Left hindlimb (tissue), 1 donor: ENCODE measurements around the gene PARN.
"Not testable (repeated sequence)": the region's sequence is repeated elsewhere in the genome, so short reads cannot be mapped to it uniquely, and the experiment has no call there.

Experiments used
- DNase-seq: peaks from one replicate; pipeline ENCODE4 v3.0.0-alpha.2; 2018

PARN gene

GRCh38 chr16:14566599-14566998, 63.5 kb downstream of the PARN start:
- no peak for DNase-seq

DNA sequence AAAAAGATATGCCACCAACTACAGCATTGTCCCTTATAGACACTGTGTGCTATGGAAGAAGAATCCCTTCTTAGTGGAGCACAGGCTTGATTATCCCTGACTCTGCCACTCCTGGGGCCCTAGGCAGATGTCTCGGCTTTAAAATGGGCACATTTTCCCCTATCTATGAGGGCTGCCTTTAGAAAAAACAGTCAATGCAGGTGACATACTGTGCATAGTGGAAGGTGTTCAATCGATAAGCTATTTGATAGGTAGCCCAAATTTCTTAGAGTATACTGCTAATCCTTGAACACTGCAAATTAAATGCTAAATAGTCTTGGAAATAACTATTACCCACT, 64.4 kb downstream of the PARN start:
- DNase-seq: no peak

DNA sequence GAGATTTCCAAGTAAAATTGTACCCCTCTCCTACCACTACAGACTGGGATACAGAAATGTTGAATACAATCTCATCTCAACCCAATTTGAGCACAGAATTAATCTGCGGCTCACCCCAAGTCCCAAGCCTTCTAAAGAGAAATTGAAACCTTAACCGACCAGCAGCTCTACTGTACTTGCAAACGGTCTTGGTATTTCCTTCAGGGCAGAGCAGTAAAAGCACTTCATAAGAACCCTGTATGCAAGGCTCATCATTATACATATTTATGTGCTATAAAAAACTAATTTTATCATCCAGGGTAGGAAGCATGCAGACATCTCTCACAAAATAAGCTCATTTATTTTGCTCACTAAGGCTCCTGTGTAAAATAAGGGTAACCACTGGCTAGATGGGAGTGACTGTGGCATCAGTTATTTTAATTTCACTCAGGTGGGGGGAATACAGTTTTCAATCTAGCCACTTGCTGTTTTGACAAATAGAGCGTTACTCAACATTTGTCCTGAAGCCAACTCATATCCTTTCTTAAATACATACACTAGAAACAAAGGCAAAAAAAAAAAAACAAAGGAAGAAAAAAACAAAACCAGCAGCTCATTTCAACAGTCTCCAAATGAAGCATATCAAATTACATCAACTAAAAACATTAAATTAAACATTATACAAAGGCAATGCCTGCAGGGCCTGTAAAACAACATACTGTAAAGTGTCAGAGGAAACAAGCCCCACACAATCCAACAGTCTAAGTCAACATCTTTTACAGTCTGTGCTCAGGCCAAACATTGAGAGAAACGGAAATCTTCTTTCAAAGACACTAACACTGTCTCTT, 65.0 kb downstream of the PARN start:
- no peak for DNase-seq

- no peak for DNase-seq
These were observed 65.7 kb downstream of the PARN start for GRCh38 chr16:14564323-14564722.

- DNase-seq: no peak
These were observed 67.2 kb downstream of the PARN start for GRCh38 chr16:14562691-14563491.

- DNase-seq: no peak
These were observed 69.5 kb downstream of the PARN start for GRCh38 chr16:14560523-14560922.

- no peak for DNase-seq
These were observed 70.2 kb downstream of the PARN start for GRCh38 chr16:14559809-14560241.

DNA sequence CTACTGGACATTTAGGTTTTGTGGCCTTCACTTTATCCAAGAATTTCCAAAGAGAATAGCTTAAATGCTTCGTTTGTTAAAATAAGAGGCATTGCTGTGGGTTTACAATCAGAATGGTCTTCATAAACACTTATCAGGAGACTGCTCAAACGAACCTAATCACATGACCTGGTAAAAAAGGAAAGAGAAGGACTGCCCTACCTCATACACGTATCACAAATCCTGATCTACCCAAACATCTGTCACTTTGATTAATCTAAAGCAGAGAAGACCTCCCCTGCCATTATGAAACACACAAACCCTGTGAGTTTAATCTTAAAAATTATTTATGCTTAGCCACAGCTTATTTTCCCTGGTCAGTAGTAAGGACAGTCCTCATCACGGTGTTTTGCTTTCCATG, 76.6 kb downstream of the PARN start:
- DNase-seq: no peak

GRCh38 chr16:14549789-14550153, 80.3 kb downstream of the PARN start:
- no peak for DNase-seq

GRCh38 chr16:14548933-14549788, 80.9 kb downstream of the PARN start:
- no peak for DNase-seq

DNA sequence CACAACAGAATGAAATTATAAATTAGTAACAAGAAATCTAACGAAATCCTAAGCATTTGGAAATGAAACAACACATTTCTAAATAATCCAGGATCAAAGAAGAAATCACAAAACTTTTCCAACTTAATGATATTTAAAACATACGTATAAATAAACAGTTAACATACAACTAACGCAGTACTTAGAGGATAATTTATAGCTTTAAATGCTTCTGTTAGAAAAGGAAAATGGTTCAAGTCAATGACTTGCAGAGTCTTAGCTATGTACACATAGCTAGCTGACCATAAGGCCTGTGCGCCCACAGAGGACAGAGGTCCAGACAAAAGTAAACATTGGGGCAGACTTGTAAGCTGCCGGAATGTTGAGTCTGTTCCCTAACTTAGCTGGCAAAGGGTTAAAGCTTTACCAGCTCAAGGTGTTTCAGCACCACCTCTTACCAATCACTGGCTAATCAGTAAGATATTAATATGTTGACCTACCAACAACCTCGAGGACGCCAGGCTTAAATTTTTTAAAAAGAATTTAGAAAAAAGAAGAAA, 84.6 kb downstream of the PARN start:
- DNase-seq: no peak

DNA sequence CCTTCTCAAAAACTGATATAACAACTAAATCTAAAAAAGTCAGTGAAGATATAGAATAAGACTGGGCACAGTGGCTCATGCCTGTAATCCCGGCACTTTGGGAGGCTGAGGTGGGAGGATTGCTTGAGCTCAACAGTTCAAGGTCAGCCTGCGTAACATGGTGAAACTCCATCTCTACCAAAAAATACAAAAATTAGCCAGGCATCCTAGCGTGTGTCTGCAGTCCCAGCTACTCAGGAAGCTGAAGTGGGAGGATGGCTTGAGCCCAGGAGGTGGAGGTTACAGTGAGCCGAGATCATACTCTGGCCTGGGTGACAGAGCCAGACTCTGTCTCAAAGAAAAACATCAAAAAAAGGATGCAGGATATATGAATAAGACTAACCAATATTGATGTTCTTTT, 85.2 kb downstream of the PARN start:
- DNase-seq: not testable (repeated sequence)

DNA sequence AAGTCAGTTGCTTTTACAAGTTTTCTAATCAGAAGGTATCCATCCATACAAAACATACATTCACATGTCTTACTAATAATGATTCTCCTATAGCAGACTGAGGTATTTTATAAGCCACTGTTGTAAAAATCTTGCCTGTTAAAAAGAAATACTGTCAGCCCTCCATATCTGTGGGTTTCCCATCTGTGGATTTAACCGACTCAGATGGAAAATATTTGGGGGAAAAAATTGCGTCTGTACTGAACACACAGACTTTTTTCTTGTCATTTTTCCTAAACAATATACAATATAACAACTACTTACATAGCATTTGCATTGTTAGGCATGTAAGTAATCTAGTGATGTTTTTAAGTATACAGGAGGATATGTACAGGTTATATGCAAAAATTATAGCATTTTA, 90.4 kb downstream of the PARN start:
- no peak for DNase-seq

DNA sequence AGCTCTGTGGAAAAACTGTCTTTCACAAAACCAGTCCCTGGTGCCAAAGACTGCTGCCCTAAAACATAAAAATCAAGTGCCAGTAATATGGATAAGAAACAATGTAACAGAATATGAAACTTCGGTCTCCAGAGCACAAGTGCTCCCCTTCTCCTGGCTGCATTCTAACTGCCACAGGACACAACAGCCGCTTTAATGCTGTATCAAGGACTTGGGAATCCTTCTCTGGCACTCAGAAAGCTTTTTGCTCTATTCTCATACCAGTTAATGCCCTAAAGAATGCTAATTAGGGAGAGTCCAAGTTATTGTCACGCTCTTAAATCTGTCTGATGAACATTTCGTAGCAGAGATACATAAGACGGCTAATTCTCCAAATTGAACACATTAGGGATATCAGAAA, 90.9 kb downstream of the PARN start:
- no peak for DNase-seq

- no peak for DNase-seq
These were observed 91.5 kb downstream of the PARN start for GRCh38 chr16:14538604-14539003.

DNA sequence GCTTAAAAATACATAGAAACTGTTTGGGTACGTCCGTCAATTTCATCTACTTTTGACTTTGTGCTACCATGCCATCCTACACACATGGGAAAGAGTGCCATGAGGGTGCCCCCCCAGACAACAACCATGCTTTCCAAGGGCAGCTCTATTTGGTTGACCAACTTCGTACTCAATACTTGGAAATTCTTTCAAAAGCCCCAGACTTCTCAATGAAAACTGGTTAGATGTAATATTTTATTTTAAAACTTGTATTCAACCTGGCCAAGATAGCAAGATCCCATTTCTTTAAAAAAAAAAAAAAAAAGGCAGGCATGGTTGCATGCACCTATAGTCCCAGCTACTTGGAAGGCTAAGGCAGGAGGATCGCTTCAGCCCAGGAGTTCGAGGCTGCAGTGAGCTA, 98.4 kb downstream of the PARN start:
- DNase-seq: no peak

DNA sequence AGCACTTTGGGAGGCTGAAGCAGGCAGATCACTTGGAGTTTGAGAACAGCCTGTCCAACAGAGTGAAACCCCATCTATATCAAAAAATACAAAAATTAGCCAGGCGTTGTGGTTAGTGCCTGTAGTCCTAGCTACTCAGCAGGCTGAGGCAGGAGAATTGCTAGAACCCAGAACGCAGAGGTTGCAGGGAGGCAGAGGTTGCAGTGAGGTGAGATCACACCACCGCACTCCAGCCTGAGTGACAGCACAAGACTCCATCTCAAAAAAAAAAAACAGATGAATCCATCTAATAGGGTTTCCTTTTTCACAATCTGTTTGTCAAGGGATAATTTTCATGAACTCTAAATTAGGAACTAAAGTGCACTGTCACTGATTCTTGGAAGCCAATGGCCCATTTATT, 99.0 kb downstream of the PARN start:
- no peak for DNase-seq

GRCh38 chr16:14530046-14530445, 100.0 kb downstream of the PARN start:
- DNase-seq: no peak

GRCh38 chr16:14529010-14529669, 100.9 kb downstream of the PARN start:
- peak; percentile 87 for DNase-seq

GRCh38 chr16:14528306-14528705, 101.8 kb downstream of the PARN start:
- no peak for DNase-seq

DNA sequence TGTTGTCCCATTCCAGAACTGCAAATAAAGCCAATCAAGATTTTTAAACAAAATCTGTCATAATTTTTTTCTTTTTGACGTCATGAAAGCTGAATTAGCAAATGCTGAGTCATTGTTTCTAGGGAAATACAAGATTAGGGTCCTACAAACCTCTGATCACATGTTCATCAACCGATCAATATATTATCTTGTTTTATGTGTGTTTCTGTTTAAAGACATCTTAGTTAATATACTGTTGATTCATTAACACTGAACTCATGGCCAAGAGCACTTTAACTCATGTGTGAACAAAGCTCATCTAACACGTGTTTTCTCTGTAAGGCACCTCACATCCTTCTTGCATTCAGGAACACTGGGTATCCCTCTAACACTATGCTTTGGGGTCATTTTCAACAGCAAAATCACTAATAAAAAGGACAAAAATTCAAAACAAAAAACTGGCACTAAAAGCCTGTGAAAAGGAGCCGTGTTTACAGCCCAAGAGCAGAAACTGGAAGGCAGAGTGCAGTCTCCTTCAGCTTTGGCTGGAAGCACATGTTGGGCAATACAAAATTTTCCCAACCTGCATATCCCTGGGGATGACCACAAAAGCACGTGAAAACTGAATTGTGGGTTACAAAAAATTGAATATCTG, 102.5 kb downstream of the PARN start:
- DNase-seq: no peak

GRCh38 chr16:14525596-14525995, 104.5 kb downstream of the PARN start:
- DNase-seq: no peak
